K562 (cell line): ENCODE data around the gene MYBPHL. TPM values are rescaled to one million over a fixed set of nuclear protein-coding genes. Genes with fewer than 3 reads are reported as not detected.

Source experiments
- ETS1 ChIP-seq: conservative IDR thresholded peaks from 2 replicates; pipeline ENCODE4 v1.6.1; 2011; ENCODE audit warnings: low read depth, mild to moderate bottlenecking, low read length; ENCODE audit not compliant: control insufficient read depth
- FOXJ3 ChIP-seq: sonication (generic); formaldehyde crosslinking; IDR thresholded peaks from 2 replicates; pipeline ENCODE4 v1.4.0; 2020; ENCODE audit warnings: mild to moderate bottlenecking, missing genetic modification reagents
- HMGXB4 ChIP-seq: sonication (generic); formaldehyde crosslinking; IDR thresholded peaks from 2 replicates; pipeline ENCODE4 v1.8.1; 2023; ENCODE audit warnings: mild to moderate bottlenecking, missing genetic modification reagents
- MCM7 ChIP-seq, 2 experiments: fragments of 450-650 bp; IDR thresholded peaks; 2 replicates each; pipeline ENCODE4 v1.6.1; 2016 to 2018
- PCBP2 ChIP-seq: fragments of 200-400 bp; formaldehyde crosslinking; IDR thresholded peaks from 2 replicates; pipeline ENCODE4 v1.6.1; 2018; ENCODE audit warnings: low read length, low read depth, mild to moderate bottlenecking, moderate library complexity; ENCODE audit not compliant: poor library complexity, severe bottlenecking
- RFX5 ChIP-seq: IDR thresholded peaks from 2 replicates; pipeline ENCODE4 v1.6.1; 2011; ENCODE audit warnings: low read depth, mild to moderate bottlenecking, improper control_type of control experiment, low read length
- TAL1 ChIP-seq: fragments of 450-650 bp; IDR thresholded peaks from 2 replicates; pipeline ENCODE4 v1.6.1; 2016; ENCODE audit warnings: mild to moderate bottlenecking
- TRIM24 ChIP-seq, 2 experiments: fragments of 450-650 bp; IDR thresholded peaks; 2 replicates each; pipeline ENCODE4 v1.6.1; 2016
- U2AF1 ChIP-seq: fragments of 200-400 bp; formaldehyde crosslinking; optimal IDR thresholded peaks from 2 replicates; pipeline ENCODE3; 2017; ENCODE audit warnings: mild to moderate bottlenecking, low read depth, low read length, moderate library complexity
- ZEB2 ChIP-seq: fragments of 450-650 bp; IDR thresholded peaks from 2 replicates; pipeline ENCODE4 v1.6.1; 2016
- polyA plus RNA-seq, 8 experiments: library from polyadenylated mRNA; depleted of rRNA in 4 of 8; stranded (reverse) in 5 of 8; unstranded in 3 of 8; fragments of >200 nt; fragmentation: Nextera tagmentation in 2 of 8; fragmentation: Illumina TruSeq in 1 of 8; extraction: Ambion mirVana in 2 of 8; extraction: Trizol in 1 of 8; gene quantifications; 2 replicates each; pipeline versions ENCODE4 v1.2.1 to v1.2.3, GENCODE V29; 2011 to 2014; ENCODE audit warnings: inconsistent platforms in 1 of 8, missing spikeins in 1 of 8
- total RNA-seq, 7 experiments: library from RNA; depleted of rRNA in 6 of 7; stranded (reverse); fragments of >200 nt in 6 of 7; fragmentation: Illumina TruSeq in 2 of 7; extraction: Trizol in 2 of 7; gene quantifications; 2 replicates each; pipeline versions ENCODE4 v1.2.1 to v1.2.3, GENCODE V29; 2011 to 2021; ENCODE audit warnings: low replicate concordance in 1 of 7
- TF ChIP-seq, protein P1 (sequence below), 2 experiments: fragments of 450-650 bp in 1 of 2; sonication (generic) in 1 of 2; formaldehyde crosslinking in 1 of 2; IDR thresholded peaks; 2 replicates each; pipeline versions ENCODE4 v1.7.1 to v1.9.0; 2016 to 2022; ENCODE audit warnings: inconsistent platforms in 1 of 2, mild to moderate bottlenecking in 1 of 2, missing genetic modification reagents in 1 of 2
- TF ChIP-seq, protein P2 (sequence below): fragments of 450-650 bp; formaldehyde crosslinking; IDR thresholded peaks from 2 replicates; pipeline ENCODE4 v1.4.0; 2020; ENCODE audit warnings: mild to moderate bottlenecking, moderate library complexity

The MYBPHL gene
- total and polyA plus RNA-seq, 9 of the 15 experiments (the other 6 are each of a cell fraction or from before 2014, with no cell fraction given), result 0.20 to 1.9 (median 0.33) TPM

DNA sequence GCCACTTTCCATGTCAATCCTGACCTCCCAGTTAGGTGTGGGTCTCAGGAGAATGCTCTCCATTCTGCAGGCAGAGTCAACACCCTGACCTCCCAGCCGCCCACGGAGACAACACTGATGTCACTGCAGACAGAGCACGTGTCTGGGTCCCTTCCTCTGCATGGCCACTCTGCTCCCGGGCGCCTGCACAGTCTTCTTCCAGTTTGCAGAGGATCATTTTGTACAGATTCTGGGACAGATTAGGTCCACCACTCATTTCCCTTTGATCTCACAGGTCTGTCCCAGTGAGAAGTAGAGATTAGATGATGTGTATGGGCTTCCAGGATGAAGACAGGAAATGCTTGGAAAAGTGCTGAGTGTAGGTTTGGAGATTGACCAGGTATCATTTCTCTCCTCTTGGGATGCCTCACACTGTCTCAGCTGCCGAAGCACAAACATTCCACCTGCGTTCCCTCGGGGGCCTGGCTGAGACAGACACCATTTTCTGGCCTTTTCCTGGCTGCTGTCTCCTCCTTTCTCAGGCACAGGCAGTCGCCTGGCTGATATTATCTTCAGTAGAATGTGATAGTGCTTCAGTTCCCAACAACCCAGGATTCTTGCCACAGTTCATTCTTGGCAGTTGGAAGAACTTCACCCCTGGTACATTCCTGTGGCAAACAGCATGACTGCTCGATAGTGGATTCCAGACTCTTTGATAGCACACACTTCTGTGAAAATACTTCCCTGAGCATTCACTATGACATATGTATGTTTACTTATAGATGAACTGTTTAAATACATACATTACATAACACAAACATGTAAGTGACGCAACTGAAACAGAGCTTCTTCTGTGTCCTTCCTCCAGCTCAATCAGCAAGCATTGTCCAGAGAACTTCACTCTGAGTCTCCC lies 7.9 kb downstream of the MYBPHL start (continued):
- TF ChIP-seq ZEB2 (peak; percentile 42; the same call in 1 of the 2 replicates), ETS1 (no peak), TAL1 (no peak), HMGXB4 (no peak), TRIM24 (IDR thresholded peaks at IDR 0.05) (no peak), FOXJ3 (no peak), PCBP2 (no peak), MCM7 (IDR thresholded peaks at IDR 0.05) (no peak), RFX5 (no peak), U2AF1 (no peak)
- TF ChIP-seq, protein P1, sequence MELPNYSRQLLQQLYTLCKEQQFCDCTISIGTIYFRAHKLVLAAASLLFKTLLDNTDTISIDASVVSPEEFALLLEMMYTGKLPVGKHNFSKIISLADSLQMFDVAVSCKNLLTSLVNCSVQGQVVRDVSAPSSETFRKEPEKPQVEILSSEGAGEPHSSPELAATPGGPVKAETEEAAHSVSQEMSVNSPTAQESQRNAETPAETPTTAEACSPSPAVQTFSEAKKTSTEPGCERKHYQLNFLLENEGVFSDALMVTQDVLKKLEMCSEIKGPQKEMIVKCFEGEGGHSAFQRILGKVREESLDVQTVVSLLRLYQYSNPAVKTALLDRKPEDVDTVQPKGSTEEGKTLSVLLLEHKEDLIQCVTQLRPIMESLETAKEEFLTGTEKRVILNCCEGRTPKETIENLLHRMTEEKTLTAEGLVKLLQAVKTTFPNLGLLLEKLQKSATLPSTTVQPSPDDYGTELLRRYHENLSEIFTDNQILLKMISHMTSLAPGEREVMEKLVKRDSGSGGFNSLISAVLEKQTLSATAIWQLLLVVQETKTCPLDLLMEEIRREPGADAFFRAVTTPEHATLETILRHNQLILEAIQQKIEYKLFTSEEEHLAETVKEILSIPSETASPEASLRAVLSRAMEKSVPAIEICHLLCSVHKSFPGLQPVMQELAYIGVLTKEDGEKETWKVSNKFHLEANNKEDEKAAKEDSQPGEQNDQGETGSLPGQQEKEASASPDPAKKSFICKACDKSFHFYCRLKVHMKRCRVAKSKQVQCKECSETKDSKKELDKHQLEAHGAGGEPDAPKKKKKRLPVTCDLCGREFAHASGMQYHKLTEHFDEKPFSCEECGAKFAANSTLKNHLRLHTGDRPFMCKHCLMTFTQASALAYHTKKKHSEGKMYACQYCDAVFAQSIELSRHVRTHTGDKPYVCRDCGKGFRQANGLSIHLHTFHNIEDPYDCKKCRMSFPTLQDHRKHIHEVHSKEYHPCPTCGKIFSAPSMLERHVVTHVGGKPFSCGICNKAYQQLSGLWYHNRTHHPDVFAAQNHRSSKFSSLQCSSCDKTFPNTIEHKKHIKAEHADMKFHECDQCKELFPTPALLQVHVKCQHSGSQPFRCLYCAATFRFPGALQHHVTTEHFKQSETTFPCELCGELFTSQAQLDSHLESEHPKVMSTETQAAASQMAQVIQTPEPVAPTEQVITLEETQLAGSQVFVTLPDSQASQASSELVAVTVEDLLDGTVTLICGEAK (IDR thresholded peaks at IDR 0.05), result no peak
- TF ChIP-seq, protein P1 (CRISPR knock-in tag; IDR thresholded peaks at IDR 0.05), result no peak
- TF ChIP-seq, protein P2, sequence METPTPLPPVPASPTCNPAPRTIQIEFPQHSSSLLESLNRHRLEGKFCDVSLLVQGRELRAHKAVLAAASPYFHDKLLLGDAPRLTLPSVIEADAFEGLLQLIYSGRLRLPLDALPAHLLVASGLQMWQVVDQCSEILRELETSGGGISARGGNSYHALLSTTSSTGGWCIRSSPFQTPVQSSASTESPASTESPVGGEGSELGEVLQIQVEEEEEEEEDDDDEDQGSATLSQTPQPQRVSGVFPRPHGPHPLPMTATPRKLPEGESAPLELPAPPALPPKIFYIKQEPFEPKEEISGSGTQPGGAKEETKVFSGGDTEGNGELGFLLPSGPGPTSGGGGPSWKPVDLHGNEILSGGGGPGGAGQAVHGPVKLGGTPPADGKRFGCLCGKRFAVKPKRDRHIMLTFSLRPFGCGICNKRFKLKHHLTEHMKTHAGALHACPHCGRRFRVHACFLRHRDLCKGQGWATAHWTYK (CRISPR knock-in tag), result 0 out of 2 replicates have a peak, but pooled peaks have one; percentile 22
